GM18508 (cell line): Measurements from ENCODE around the gene BTBD6.

Experiments used
- ATAC-seq: cut with Tn5 transposase; IDR thresholded peaks from one replicate; pipeline ENCODE4 v1.9.1; 2021; ENCODE audit warnings: moderate number of reproducible peaks; ENCODE audit not compliant: insufficient read depth, unreplicated experiment

BTBD6 gene

GRCh38 chr14:105226198-105226597 is 22.1 kb upstream of the BTBD6 start:
- ATAC-seq = no peak

GRCh38 chr14:105227346-105227745 is 21.0 kb upstream of the BTBD6 start:
- ATAC-seq = no peak

GRCh38 chr14:105228562-105228961 is 19.8 kb upstream of the BTBD6 start:
- ATAC-seq = no peak

GRCh38 chr14:105229099-105229655 is 19.2 kb upstream of the BTBD6 start:
- ATAC-seq = no peak

- ATAC-seq = no peak
Observed at GRCh38 chr14:105240811-105241576, 7.3 kb upstream of the BTBD6 start.

- no peak for ATAC-seq
Observed at GRCh38 chr14:105241641-105242040, 6.7 kb upstream of the BTBD6 start.

- ATAC-seq = no peak
Observed at GRCh38 chr14:105244334-105244733, 4.0 kb upstream of the BTBD6 start.

GRCh38 chr14:105247026-105247425 is 1.3 kb upstream of the BTBD6 start:
- ATAC-seq = no peak

GRCh38 chr14:105247715-105248367 is 492 bp upstream of the BTBD6 start:
- ATAC-seq = no peak

GRCh38 chr14:105249182-105250007 is 1.1 kb downstream of the BTBD6 start:
- no peak for ATAC-seq

- ATAC-seq = no peak
Observed at GRCh38 chr14:105250008-105250366, 1.7 kb downstream of the BTBD6 start.

GRCh38 chr14:105250986-105251385 is 2.7 kb downstream of the BTBD6 start:
- ATAC-seq = no peak

- ATAC-seq = no peak
Observed at GRCh38 chr14:105251920-105252319, 3.6 kb downstream of the BTBD6 start.

GRCh38 chr14:105252552-105253328 is 4.4 kb downstream of the BTBD6 start:
- ATAC-seq = no peak

GRCh38 chr14:105253329-105253682 is 5.0 kb downstream of the BTBD6 start:
- ATAC-seq = no peak

GRCh38 chr14:105255021-105255507 is 6.7 kb downstream of the BTBD6 start:
- no peak for ATAC-seq

GRCh38 chr14:105256292-105256960 is 8.1 kb downstream of the BTBD6 start:
- ATAC-seq = no peak

- no peak for ATAC-seq
Observed at GRCh38 chr14:105257464-105257863, 9.1 kb downstream of the BTBD6 start.

- ATAC-seq = no peak
Observed at GRCh38 chr14:105258846-105259245, 10.5 kb downstream of the BTBD6 start.
